ENCODE data around the gene SLC4A2.
A peak's percentile ranks its signal among the peaks of the same experiment; 100 is the strongest.

The SLC4A2 gene

DNA sequence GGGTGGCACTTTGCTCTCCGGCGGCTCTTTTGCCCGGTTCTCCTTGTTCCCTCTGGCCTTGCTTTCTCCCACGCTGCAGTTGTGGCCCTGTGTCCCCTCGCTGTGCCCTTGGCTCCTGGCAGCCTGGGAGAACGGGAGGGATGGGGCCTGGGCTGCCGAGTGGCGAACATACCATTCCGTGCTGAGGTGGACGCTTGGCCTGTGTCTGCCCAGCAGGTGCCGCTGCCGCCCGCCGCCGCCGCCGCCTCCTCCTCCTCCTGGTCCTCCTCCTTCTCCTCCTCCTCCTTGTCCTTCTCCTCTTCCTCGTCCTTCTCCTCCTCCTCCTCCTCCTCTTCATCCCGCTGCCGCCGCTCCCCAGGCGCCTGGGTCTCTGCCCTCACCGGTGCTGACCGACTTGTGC, 62.9 kb downstream of the SLC4A2 start:
- Mint-ChIP-seq H3K9me3 (no peaks in the 10 kb centered on the region), H3K36me3 (ENCODE audit: insufficient read depth) (peaks cover 20% of the 10 kb centered on the region), H3K4me1 (ENCODE audit: low read depth in 2 of 2) (peaks cover 13 to 20% of the 10 kb centered on the region in 2 donors), H3K27ac (no peak overlapping the region), H3K27me3 (no peaks in the 10 kb centered on the region), H3K4me3 (no peak overlapping the region)
- DNase-seq (no peak), ATAC-seq (replicated peaks) (no peak)

DNA sequence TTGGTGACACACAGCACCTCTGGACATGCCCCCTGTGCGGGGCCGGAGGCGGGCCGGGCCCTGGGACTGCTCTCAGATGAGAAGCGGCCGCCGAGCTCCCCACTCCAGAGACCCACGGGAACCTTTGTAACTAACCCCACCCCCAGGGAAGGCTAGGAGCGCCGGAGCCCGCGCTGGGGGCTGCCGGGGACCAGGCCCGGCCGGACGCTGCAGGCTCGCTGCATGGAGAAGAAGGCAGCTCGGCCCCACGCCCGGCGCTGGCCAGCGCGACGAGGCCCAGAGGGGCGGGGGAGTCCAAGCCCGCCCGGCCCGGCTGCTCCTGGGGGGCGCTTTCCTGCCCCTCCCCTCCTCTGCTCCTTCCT, 63.4 kb downstream of the SLC4A2 start:
- ATAC-seq (replicated peaks) (no peak), DNase-seq (no peak)
- Mint-ChIP-seq H3K9me3 (no peaks in the 10 kb centered on the region), H3K4me3 (no peak overlapping the region), H3K27ac (no peak overlapping the region), H3K27me3 (no peaks in the 10 kb centered on the region), H3K36me3 (ENCODE audit: insufficient read depth) (peaks cover 18% of the 10 kb centered on the region), H3K4me1 (ENCODE audit: low read depth in 2 of 2) (peaks cover 13 to 18% of the 10 kb centered on the region in 2 donors)

GRCh38 chr7:151123158-151123821, 63.9 kb downstream of the SLC4A2 start:
- H3K27ac Mint-ChIP-seq, result peak overlapping the region in 1 of 2 donors; percentile 26
- H3K4me3 Mint-ChIP-seq, result no peak overlapping the region
- peaks cover 13 to 18% of the 10 kb centered on the region in 2 donors for H3K4me1 Mint-ChIP-seq (ENCODE audit: low read depth in 2 of 2)
- ATAC-seq (replicated peaks) (no peak), DNase-seq (no peak)
- H3K36me3 Mint-ChIP-seq (ENCODE audit: insufficient read depth), result peaks cover 18% of the 10 kb centered on the region
- no peaks in the 10 kb centered on the region for H3K9me3 Mint-ChIP-seq
- H3K27me3 Mint-ChIP-seq, result no peaks in the 10 kb centered on the region

GRCh38 chr7:151123822-151124464, 64.6 kb downstream of the SLC4A2 start:
- no peak overlapping the region for H3K4me3 Mint-ChIP-seq
- peaks cover 14% of the 10 kb centered on the region for H3K36me3 Mint-ChIP-seq (ENCODE audit: insufficient read depth)
- H3K9me3 Mint-ChIP-seq, result no peaks in the 10 kb centered on the region
- H3K27me3 Mint-ChIP-seq, result no peaks in the 10 kb centered on the region
- H3K4me1 Mint-ChIP-seq (ENCODE audit: low read depth in 2 of 2), result peaks cover 13 to 14% of the 10 kb centered on the region in 2 donors
- H3K27ac Mint-ChIP-seq, result peak overlapping the region in 1 of 2 donors; percentile 26
- ATAC-seq (replicated peaks), result peak; percentile 99
- DNase-seq, result peak; percentile 84 to 87 (median 85)

DNA sequence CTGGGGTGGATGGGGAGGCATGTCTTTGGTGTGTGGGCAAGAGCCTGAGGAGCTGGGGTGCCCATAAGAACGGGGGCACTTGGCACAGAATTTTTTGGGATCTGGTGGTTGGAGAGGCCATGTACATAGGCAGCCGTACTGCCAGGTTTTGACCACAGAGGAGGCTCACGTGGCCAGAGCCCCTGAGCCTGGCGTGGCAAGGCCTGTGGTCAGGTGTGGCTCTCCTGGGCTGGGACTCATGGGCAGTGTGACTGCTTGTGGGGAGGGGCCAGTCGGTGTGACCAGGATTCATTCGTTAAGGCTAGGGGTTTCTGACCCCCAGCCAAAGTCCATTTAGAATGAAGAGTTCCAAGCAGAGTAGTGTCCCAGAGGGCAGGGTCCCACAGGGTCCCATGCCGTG, 65.1 kb downstream of the SLC4A2 start:
- no peak overlapping the region for H3K27ac Mint-ChIP-seq
- no peaks in the 10 kb centered on the region for H3K27me3 Mint-ChIP-seq
- H3K36me3 Mint-ChIP-seq (ENCODE audit: insufficient read depth), result peaks cover 14% of the 10 kb centered on the region
- H3K9me3 Mint-ChIP-seq, result no peaks in the 10 kb centered on the region
- no peak overlapping the region for H3K4me3 Mint-ChIP-seq
- DNase-seq (no peak), ATAC-seq (replicated peaks) (no peak)
- H3K4me1 Mint-ChIP-seq (ENCODE audit: low read depth in 2 of 2), result peaks cover 11 to 13% of the 10 kb centered on the region in 2 donors

DNA sequence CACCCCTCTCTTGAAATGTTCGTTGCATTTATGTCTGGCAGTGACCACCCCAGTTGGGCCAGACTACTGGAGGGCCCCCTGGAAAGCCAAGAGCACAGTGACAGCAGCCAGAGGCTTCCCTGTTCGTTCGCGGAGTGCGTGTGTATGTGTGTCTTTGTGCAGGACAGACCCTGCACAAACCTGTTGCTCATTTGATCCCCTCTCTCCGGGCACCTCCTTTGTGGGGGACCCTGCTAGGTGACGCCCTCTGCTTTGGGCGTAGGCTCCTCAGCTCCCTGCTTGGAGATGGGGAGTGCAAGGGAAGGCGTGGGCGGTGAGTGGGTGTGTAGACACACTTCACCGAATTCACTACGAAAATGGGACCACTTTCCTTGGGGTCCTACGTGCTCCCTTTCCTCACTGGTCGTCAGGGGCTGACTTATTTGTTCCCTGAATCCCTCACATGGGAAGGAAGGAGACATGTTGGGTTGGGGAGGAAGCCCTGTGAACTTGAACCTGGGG, 65.6 kb downstream of the SLC4A2 start:
- Mint-ChIP-seq H3K4me3 (no peak overlapping the region), H3K9me3 (no peaks in the 10 kb centered on the region), H3K27me3 (no peaks in the 10 kb centered on the region), H3K36me3 (ENCODE audit: insufficient read depth) (peaks cover 14% of the 10 kb centered on the region), H3K4me1 (ENCODE audit: low read depth in 2 of 2) (peaks cover 11 to 13% of the 10 kb centered on the region in 2 donors), H3K27ac (no peak overlapping the region)
- no peak for ATAC-seq (replicated peaks)
- DNase-seq, result no peak

DNA sequence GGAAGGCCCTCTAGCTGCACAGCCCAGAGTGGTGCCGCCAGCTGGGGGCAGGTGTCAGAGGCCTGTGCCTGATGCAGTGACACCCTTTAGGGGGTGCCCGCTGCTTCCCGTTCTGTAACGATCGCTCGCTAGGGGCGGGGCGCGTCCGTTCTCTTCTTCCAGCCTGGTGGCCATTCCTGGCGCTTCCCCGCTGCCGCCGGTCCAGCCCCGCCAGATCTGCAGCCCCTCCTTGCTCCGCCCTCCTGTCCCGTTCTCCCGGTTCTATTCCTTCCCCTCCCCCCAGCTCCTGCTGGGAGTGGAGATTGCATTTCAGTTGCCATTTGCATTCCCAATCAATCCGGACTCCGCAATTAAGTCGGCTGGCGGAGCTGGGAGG, 66.1 kb downstream of the SLC4A2 start:
- no peak overlapping the region for H3K4me3 Mint-ChIP-seq
- H3K4me1 Mint-ChIP-seq (ENCODE audit: low read depth in 2 of 2), result peaks cover 11 to 13% of the 10 kb centered on the region in 2 donors
- H3K36me3 Mint-ChIP-seq (ENCODE audit: insufficient read depth), result peaks cover 14% of the 10 kb centered on the region
- no peak for ATAC-seq (replicated peaks)
- no peaks in the 10 kb centered on the region for H3K27me3 Mint-ChIP-seq
- no peak for DNase-seq
- no peak overlapping the region for H3K27ac Mint-ChIP-seq
- H3K9me3 Mint-ChIP-seq, result no peaks in the 10 kb centered on the region

DNA sequence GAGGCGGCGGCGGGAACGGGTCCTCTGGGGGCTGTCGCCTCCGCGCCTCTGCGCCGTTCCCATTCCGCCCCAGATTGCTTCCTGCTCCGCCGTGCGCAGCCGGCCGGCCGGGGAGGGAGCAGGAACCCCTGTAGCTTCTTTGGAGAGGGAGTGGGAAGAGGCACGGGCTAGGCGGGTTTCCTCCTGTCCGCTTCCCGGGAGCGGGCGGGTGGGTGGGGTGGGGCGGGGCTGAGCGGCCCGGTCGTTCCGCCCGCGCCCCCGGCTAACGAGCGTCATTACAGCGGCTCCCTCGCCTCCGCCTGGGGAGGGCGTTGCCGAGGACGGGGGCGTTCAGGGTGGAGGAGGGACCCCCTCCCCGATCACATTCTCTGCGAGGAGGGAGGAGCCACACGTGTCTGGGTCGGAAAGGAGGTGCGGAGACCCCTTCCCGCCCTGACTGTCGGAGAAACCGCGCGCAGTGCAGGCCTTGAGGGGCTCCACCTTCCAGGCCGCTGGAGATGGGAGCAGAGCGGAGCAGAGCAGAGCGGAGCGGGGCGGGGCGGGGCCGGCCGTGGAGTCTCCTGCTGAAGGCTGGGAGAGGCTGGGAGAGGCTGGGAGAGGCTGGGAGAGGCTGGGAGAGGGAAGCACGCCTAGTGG, 66.6 kb downstream of the SLC4A2 start:
- Mint-ChIP-seq H3K9me3 (no peaks in the 10 kb centered on the region), H3K27ac (no peak overlapping the region), H3K27me3 (no peaks in the 10 kb centered on the region), H3K4me1 (ENCODE audit: low read depth in 2 of 2) (peaks cover 11 to 13% of the 10 kb centered on the region in 2 donors), H3K4me3 (no peak overlapping the region), H3K36me3 (ENCODE audit: insufficient read depth) (peaks cover 12% of the 10 kb centered on the region)
- DNase-seq, result no peak
- ATAC-seq (replicated peaks), result no peak

All from effector memory CD8-positive, alpha-beta T cell (primary cell).